Activated T-cell treated with anti-CD3 and anti-CD28 coated beads for 4 hours (primary cell): ENCODE measurements around the gene IRF2BPL.
"Not testable (repeated sequence)": the region's sequence is repeated elsewhere in the genome, so short reads cannot be mapped to it uniquely, and the experiment has no call there.

Experiments
- DNase-seq: peaks from one replicate; pipeline ENCODE4 v3.0.0-alpha.2; 2020

Gene IRF2BPL

DNA sequence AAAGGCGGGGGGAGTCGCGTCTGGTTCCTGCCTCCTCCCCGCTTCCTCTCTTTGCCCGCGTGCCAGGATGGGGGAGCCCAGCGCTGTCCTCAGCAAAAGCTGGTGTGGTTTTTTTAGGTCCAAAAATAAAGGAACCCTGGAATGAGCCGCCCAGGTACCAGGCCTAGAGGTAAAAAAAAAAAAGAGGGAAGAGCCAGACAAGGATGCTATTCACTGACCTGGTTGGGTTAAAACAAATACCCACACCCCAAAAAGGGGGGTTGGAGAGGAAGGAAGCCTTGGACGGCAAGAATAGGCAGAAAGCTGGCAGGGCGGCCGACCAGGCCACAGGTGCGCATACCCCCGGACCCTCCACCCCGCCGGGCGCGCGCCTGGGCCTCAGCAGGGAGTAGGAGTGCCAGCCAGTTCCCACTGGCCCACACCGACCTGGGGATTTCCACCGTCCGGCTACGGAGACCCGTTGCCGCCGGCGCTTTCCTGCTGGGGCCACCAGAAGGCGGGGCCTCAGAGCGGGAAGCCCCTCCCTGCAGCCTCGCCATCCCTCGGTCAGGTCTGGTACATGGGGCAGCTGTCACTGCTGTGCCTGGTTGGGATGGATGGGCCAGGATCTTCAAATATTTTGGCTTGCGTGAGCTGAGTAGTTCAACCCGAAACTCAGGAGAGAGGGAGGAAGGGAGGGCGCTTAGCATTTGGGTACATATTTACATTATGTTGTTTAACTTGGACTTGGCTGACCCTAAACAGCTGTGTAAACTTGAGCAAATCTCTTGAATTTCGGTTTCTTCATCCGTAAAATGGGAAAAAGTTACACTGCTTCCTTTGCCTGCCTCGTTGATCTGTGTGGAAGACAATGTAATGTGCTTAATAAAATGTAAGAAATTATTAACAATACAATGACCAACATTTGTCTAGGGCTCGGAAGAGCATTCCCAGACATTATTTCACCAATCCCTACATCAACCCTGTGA lies 5.4 kb upstream of the IRF2BPL start:
- peak; percentile 63 for DNase-seq

DNA sequence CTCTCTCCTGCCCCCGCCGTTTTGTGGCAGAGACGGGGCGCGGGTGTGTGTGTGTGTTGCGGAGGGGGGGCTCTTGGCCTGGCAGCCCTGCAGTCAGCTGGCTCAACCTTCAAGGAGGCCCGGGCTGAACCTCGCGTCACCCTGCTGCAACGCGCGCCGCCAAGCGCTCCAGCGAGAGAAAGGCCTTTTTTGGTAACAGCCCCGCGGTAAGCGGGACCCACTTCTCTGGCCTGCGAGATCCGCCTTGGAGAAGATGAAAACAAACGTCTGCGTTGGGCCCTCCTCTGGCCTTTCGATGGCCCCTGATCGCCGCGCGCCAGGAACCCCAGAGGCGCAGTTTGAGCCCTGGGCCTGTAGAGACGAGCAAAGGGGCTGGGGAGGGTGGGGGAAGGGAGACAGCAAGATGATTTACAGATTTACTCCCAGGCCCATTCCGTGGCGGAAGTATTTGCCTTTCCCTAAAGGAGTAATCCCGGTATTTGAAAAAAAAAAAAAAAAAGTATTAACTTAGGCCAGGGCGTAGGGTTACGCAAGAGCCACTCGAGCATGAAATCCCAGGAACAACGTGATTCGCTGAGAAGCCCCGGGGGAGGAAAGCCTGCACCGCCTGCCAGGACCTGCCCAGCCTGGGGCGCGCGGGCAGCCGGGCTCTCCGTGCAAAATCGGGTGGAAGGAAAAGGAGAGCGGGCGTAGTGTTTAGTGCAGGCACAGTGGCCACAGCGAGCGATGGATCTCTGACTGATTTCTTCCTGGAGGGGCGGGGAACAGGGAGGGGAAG lies 4.5 kb upstream of the IRF2BPL start:
- peak; percentile 69 for DNase-seq

DNA sequence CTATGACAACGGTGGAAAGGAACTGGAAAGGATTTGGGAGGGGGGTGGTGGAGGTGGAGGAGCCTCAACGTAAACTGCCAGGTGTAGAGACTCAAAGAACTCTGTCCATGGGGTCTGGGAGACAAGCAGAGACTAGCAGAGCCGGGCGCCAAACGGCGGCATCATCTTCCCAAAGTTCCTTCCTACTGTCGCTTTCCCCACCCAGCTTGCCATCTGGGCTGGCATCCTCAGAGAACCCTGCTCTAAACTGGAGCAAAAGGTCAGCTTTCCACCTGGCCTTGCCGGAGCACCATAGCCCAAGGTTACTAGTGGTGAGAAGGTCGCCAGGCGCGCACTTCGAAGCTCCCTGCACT lies 4.0 kb upstream of the IRF2BPL start:
- no peak for DNase-seq

GRCh38 chr14:77031759-77032490 lies 3.4 kb upstream of the IRF2BPL start:
- DNase-seq: no peak

- DNase-seq: peak; percentile 54
These were observed 747 bp downstream of the IRF2BPL start for GRCh38 chr14:77027538-77028383.

- DNase-seq: no peak
These were observed 1.5 kb downstream of the IRF2BPL start for GRCh38 chr14:77026930-77027537.

DNA sequence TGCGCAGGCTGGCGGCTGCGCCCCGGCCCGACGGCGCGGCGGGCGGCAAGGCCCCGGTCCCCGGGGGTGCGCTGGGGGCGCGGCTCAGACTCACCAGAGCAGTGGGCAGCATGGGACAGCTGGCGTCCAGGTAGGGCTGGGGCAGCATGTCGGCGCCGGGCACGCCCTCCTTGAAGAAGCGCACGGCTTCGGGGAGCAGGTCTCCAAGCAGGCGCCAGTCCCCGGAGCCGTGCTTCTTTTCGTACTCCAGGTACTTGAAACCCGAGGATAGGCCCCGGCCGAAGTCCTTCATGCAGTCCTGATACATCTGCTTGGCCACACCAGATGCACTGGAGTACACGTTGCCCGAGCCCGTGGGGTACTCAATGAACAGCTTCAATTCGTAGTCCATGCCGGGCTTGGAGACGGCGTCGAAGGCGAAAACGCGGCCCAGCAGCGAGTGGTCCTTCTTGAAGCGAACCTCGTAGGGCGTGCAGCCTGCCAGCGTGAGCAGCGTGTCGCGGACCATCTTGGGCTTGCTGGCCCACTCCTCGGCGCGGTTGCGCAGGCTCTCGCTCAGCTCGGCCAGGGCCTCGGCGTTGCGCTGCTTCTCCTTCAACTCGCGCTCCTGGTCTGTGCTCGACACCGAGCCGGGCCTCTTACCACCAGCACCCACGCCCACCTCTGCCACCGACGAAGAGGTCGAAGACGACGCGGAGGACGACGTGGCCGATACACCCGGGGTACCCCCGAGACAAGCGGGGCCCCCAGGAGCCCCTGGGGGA lies 2.2 kb downstream of the IRF2BPL start:
- no peak for DNase-seq

DNA sequence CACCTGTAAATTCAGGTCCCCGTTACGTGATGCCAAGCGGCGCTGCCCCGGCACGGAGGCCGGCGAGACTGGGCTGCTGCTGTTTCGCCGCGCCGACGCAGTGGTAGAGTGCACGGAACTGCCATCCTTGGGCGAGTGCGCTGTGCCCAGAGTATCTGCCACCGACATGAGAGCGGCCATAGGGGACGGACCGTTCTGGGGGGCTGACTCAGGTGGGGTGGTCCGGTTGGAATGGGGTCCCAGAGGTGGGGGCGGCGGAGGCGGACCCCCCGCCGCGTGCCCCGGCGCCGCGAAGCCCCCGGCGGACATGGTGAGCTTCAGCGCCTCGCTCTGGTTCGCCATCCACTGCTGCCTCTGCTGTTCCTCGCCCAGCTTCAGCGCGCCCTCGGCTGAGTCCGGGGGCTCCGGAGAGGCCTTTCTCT lies 2.8 kb downstream of the IRF2BPL start:
- DNase-seq: no peak

- DNase-seq: peak; percentile 46
These were observed 4.3 kb downstream of the IRF2BPL start for GRCh38 chr14:77024171-77024691.

DNA sequence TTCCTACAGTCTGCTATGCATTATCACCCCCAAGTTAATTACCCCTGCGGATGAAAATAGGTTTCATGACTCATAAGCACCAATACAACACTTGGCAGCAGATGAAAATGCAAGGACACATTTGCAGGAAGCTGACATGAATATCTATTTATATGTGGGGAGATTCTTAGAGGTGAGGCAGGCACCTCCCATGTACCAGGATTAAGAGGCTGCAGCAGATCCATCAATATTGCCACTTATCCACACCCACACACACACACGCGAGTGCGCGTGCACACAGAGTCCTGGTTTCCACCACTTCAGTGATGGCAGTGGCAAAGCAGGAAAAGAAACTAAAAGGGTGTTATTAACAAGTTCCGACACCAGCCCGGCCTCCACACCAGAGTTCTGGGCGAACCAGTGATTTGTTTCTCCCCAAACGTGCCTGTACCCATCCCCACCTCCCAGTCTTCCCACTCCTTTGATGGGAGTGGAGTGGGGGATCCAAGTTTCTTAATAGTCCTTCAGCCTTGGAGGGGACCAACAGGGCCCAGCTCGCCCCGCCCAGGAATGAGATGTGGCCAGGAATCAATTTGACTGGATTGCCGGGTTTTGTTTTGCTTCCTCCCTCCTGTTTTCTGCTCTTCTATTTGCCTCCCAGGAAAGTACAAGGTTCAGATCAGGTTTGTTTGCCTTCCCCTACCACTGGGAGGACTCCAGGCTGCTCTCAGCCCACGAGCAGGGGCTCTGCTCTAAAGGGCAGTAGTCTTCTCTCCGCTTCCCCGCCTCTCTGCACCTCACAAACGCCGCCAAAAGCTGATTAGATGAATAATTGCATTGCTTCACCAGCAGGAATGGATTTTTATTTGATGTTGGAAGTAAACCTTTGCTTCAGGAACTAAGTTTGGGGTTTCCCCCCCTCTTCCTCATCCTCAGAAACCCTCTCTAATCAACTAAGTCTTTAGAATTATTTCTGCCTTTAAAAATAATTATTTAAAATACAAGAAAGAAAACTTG lies 5.2 kb downstream of the IRF2BPL start:
- DNase-seq: no peak

GRCh38 chr14:77022236-77022852 lies 6.2 kb downstream of the IRF2BPL start:
- no peak for DNase-seq

DNA sequence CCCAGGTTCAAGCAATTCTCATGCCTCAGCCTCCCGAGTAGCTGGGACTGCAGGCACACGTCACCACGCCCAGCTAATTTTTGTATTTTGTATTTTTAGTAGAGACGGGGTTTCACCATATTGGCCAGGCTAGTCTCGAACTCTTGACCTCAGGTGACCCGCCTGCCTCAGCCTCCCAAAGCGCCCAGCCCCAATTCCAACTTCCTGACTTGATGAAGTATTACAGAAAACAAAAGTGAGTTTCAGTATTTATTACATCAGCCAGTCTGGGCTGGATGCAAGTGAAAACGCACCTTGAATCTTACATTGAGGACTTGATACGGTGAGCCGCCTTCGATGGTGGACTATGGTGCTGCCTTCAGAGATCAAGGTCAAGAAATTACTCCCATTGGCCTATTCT lies 7.1 kb downstream of the IRF2BPL start:
- DNase-seq: not testable (repeated sequence)

GRCh38 chr14:77018785-77019184 lies 9.7 kb downstream of the IRF2BPL start:
- no peak for DNase-seq

- DNase-seq: no peak
These were observed 10.8 kb downstream of the IRF2BPL start for GRCh38 chr14:77017666-77018065.

GRCh38 chr14:77014734-77015133 lies 13.8 kb downstream of the IRF2BPL start:
- DNase-seq: no peak

- DNase-seq: no peak
These were observed 14.4 kb downstream of the IRF2BPL start for GRCh38 chr14:77014004-77014604.

- DNase-seq: no peak
These were observed 16.2 kb downstream of the IRF2BPL start for GRCh38 chr14:77012193-77012765.

- no peak for DNase-seq
These were observed 17.3 kb downstream of the IRF2BPL start for GRCh38 chr14:77011245-77011644.
